HCT116 (cell line): ENCODE results near the gene MTM1. TPM values are rescaled to one million over a fixed set of nuclear protein-coding genes. Genes with fewer than 3 reads are reported as not detected.

Source experiments
- ATF3 ChIP-seq: IDR thresholded peaks from 2 replicates; pipeline ENCODE4 v1.6.1; 2012
- CBX3 ChIP-seq: IDR thresholded peaks from 2 replicates; pipeline ENCODE4 v1.6.1; 2012; ENCODE audit warnings: low read depth
- EZH2 ChIP-seq: fragments of 200-600 bp; sonication (generic); IDR thresholded peaks from 2 replicates; pipeline ENCODE4 v1.6.1; 2017; ENCODE audit warnings: antibody characterized with exemption, mixed run types
- EZH2phosphoT487 ChIP-seq: fragments of 200-600 bp; IDR thresholded peaks from 2 replicates; pipeline ENCODE4 v1.6.1; 2018; ENCODE audit warnings: antibody characterized with exemption, borderline replicate concordance
- FOSL1 ChIP-seq: IDR thresholded peaks from 2 replicates; pipeline ENCODE4 v1.6.1; 2012; ENCODE audit warnings: low read depth
- JUND ChIP-seq: IDR thresholded peaks from 2 replicates; pipeline ENCODE4 v1.6.1; 2012
- RAD21 ChIP-seq: IDR thresholded peaks from 2 replicates; pipeline ENCODE4 v1.6.1; 2012; ENCODE audit warnings: low read depth, mild to moderate bottlenecking
- REST ChIP-seq: IDR thresholded peaks from 2 replicates; pipeline ENCODE4 v1.6.1; 2012; ENCODE audit warnings: low read depth
- ZBTB33 ChIP-seq: IDR thresholded peaks from 2 replicates; pipeline ENCODE4 v1.6.1; 2011; ENCODE audit warnings: mild to moderate bottlenecking, low read length, moderate library complexity; ENCODE audit not compliant: insufficient replicate concordance; ENCODE audit errors: extremely low read depth
- ZFX ChIP-seq: fragments of 450-650 bp; IDR thresholded peaks from 2 replicates; pipeline ENCODE4 v1.6.1; 2017
- total RNA-seq: library from RNA; stranded (reverse); gene quantifications from one replicate; pipeline ENCODE4 v1.2.1, GENCODE V29; 2021; ENCODE audit not compliant: unreplicated experiment

The MTM1 gene
- total RNA-seq, 1 experiment from 2014 or later: 6.5 TPM

GRCh38 chrX:150544835-150545770 lies 23.3 kb upstream of the MTM1 start (continued):
- TF ChIP-seq REST: no peak
- TF ChIP-seq ZBTB33: no peak
- no peak for TF ChIP-seq ZFX
- no peak for TF ChIP-seq CBX3
- no peak for TF ChIP-seq JUND
- no peak for TF ChIP-seq RAD21
- TF ChIP-seq ATF3: no peak
- no peak for TF ChIP-seq FOSL1
- no peak for TF ChIP-seq EZH2
- no peak for TF ChIP-seq EZH2phosphoT487
